Measurements from ENCODE around the gene LIPG. TPM values are rescaled to one million over a fixed set of nuclear protein-coding genes. Genes with fewer than 3 reads are reported as not detected.

Gene LIPG
- total RNA-seq, 2 donors from 2014 or later: 0.51 to 0.93 TPM

GRCh38 chr18:49621717-49622351, 60.0 kb downstream of the LIPG start:
- Histone ChIP-seq H3K36me3 (no peaks in the 10 kb centered on the region), H3K4me3 (no peak overlapping the region), H3K9me3 (no peaks in the 10 kb centered on the region), H3K4me1 (peaks cover 0 to 9% of the 10 kb centered on the region in 2 donors), H3K27me3 (no peaks in the 10 kb centered on the region), H3K27ac (no peak overlapping the region)
- no peak for TF ChIP-seq CTCF (IDR thresholded peaks at IDR 0.05)
- DNase-seq (ENCODE audit: low spot score): peak; percentile 48

GRCh38 chr18:49623571-49623970, 61.7 kb downstream of the LIPG start:
- Histone ChIP-seq H3K27ac (no peak overlapping the region), H3K36me3 (no peaks in the 10 kb centered on the region), H3K27me3 (no peaks in the 10 kb centered on the region), H3K4me1 (peaks cover 0 to 9% of the 10 kb centered on the region in 2 donors), H3K4me3 (no peak overlapping the region), H3K9me3 (no peaks in the 10 kb centered on the region)
- no peak for TF ChIP-seq CTCF (IDR thresholded peaks at IDR 0.05)
- no peak for DNase-seq (ENCODE audit: low spot score)

- Histone ChIP-seq H3K4me3 (no peak overlapping the region), H3K36me3 (no peaks in the 10 kb centered on the region), H3K9me3 (no peaks in the 10 kb centered on the region), H3K27me3 (no peaks in the 10 kb centered on the region), H3K4me1 (no peaks in the 10 kb centered on the region), H3K27ac (no peak overlapping the region)
- no peak for TF ChIP-seq CTCF (IDR thresholded peaks at IDR 0.05)
- DNase-seq (ENCODE audit: low spot score): no peak
Measured at GRCh38 chr18:49625021-49625691, 63.3 kb downstream of the LIPG start.

- no peak for TF ChIP-seq CTCF (IDR thresholded peaks at IDR 0.05)
- no peaks in the 10 kb centered on the region for H3K27me3 ChIP-seq
- no peaks in the 10 kb centered on the region for H3K36me3 ChIP-seq
- no peak overlapping the region for H3K4me3 ChIP-seq
- H3K4me1 ChIP-seq: no peaks in the 10 kb centered on the region
- no peak for DNase-seq (ENCODE audit: low spot score)
- no peaks in the 10 kb centered on the region for H3K9me3 ChIP-seq
- no peak overlapping the region for H3K27ac ChIP-seq
Measured at GRCh38 chr18:49626842-49627467, 65.1 kb downstream of the LIPG start.

- no peaks in the 10 kb centered on the region for H3K27me3 ChIP-seq
- no peak for DNase-seq (ENCODE audit: low spot score)
- no peak overlapping the region for H3K4me3 ChIP-seq
- H3K4me1 ChIP-seq: no peaks in the 10 kb centered on the region
- H3K27ac ChIP-seq: no peak overlapping the region
- no peaks in the 10 kb centered on the region for H3K36me3 ChIP-seq
- no peak for TF ChIP-seq CTCF (IDR thresholded peaks at IDR 0.05)
- H3K9me3 ChIP-seq: no peaks in the 10 kb centered on the region
Measured at GRCh38 chr18:49628119-49628518, 66.3 kb downstream of the LIPG start.
